Osteoblast (primary cell): ENCODE results near the gene GAREM2. TPM values are rescaled to one million over a fixed set of nuclear protein-coding genes. Genes with fewer than 3 reads are reported as not detected.

Experiments
- DNase-seq: peaks from one replicate; pipeline ENCODE4 v3.0.0; 2011; ENCODE audit warnings: low spot score, mixed read lengths; ENCODE audit not compliant: insufficient read length; ENCODE audit errors: missing footprints
- H2AFZ ChIP-seq: 2 replicates; pipeline ENCODE4 v1.6.0; 2011; ENCODE audit warnings: mild to moderate bottlenecking, low read length
- H3K27ac ChIP-seq: 2 replicates; pipeline ENCODE4 v1.5.1; 2011; ENCODE audit warnings: mild to moderate bottlenecking, low read depth, low read length, moderate library complexity
- H3K27me3 ChIP-seq: 2 replicates; pipeline ENCODE4 v1.6.0; 2012; ENCODE audit warnings: mild to moderate bottlenecking, control low read depth, inconsistent platforms, low read length, moderate library complexity; ENCODE audit not compliant: insufficient read depth
- H3K36me3 ChIP-seq: 2 replicates; pipeline ENCODE4 v1.5.1; 2011; ENCODE audit warnings: mild to moderate bottlenecking, low read length, control low read depth, moderate library complexity; ENCODE audit not compliant: insufficient read depth
- H3K4me1 ChIP-seq: 2 replicates; pipeline ENCODE4 v1.5.1; 2011; ENCODE audit warnings: mild to moderate bottlenecking, low read length, control low read depth, moderate library complexity; ENCODE audit not compliant: insufficient read depth
- H3K4me2 ChIP-seq: 2 replicates; pipeline ENCODE4 v1.6.0; 2011; ENCODE audit warnings: mild to moderate bottlenecking, low read length; ENCODE audit not compliant: insufficient read depth
- H3K4me3 ChIP-seq: fragments of 200-600 bp; sonication (generic); 3 replicates; pipeline ENCODE4 v1.5.1; 2012; ENCODE audit warnings: mild to moderate bottlenecking, low read length, inconsistent platforms; ENCODE audit not compliant: insufficient read depth
- H3K79me2 ChIP-seq: 2 replicates; pipeline ENCODE4 v1.6.0; 2012; ENCODE audit warnings: mild to moderate bottlenecking, low read length, control low read depth, inconsistent platforms; ENCODE audit not compliant: insufficient read depth
- H3K9me3 ChIP-seq: 2 replicates; pipeline ENCODE4 v1.5.1; 2011; ENCODE audit warnings: low read depth, low read length, control low read depth
- H4K20me1 ChIP-seq: 2 replicates; pipeline ENCODE4 v1.6.0; 2012; ENCODE audit warnings: mild to moderate bottlenecking, low read length, control low read depth; ENCODE audit not compliant: insufficient read depth
- total RNA-seq: library from RNA; depleted of rRNA; stranded (reverse); fragments of >200 nt; gene quantifications from 2 replicates; pipeline ENCODE4 v1.2.3, GENCODE V29; 2012
- TF ChIP-seq, protein P1 (sequence below): IDR thresholded peaks from 2 replicates; pipeline ENCODE4 v1.5.1; 2011; ENCODE audit warnings: mild to moderate bottlenecking, low read depth, low read length, moderate library complexity; ENCODE audit errors: extremely low read depth

GAREM2 gene
- total RNA-seq, 1 donor: 1.4 TPM

GRCh38 chr2:26176279-26176615 is 3.4 kb downstream of the GAREM2 start:
- no peaks in the 10 kb centered on the region for H3K79me2 ChIP-seq
- H3K4me1 ChIP-seq: peaks cover 8% of the 10 kb centered on the region
- no peak overlapping the region for H2AFZ ChIP-seq
- peak; percentile 86 for DNase-seq
- H3K9me3 ChIP-seq: no peaks in the 10 kb centered on the region
- H3K27me3 ChIP-seq: peaks cover 28% of the 10 kb centered on the region
- no peaks in the 10 kb centered on the region for H3K36me3 ChIP-seq
- no peak overlapping the region for H3K4me3 ChIP-seq
- H3K4me2 ChIP-seq: no peak overlapping the region
- TF ChIP-seq, protein P1, sequence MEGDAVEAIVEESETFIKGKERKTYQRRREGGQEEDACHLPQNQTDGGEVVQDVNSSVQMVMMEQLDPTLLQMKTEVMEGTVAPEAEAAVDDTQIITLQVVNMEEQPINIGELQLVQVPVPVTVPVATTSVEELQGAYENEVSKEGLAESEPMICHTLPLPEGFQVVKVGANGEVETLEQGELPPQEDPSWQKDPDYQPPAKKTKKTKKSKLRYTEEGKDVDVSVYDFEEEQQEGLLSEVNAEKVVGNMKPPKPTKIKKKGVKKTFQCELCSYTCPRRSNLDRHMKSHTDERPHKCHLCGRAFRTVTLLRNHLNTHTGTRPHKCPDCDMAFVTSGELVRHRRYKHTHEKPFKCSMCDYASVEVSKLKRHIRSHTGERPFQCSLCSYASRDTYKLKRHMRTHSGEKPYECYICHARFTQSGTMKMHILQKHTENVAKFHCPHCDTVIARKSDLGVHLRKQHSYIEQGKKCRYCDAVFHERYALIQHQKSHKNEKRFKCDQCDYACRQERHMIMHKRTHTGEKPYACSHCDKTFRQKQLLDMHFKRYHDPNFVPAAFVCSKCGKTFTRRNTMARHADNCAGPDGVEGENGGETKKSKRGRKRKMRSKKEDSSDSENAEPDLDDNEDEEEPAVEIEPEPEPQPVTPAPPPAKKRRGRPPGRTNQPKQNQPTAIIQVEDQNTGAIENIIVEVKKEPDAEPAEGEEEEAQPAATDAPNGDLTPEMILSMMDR: no peak
- no peaks in the 10 kb centered on the region for H4K20me1 ChIP-seq
- H3K27ac ChIP-seq: no peak overlapping the region

DNA sequence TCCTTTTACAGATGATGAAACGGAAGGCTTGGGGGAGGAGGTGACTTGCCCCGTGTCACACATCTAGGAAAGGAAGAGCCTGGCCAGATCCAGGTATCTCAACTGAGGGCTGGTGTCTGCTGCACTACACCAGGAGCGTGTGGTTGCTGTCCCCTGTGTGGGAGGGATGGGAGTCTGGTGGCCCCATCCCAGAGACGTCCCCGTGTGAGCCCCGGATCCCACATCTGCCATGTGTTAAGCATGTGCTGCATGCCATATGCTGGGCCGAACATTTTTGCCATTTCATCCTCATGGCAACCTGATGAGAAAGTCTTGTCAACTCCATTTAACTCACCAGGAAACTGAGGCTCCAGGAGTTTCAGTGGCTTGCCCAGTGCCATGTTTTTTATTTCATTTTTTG is 4.2 kb downstream of the GAREM2 start:
- Histone ChIP-seq H4K20me1 (no peaks in the 10 kb centered on the region), H3K27me3 (peaks cover 20% of the 10 kb centered on the region), H2AFZ (no peak overlapping the region), H3K4me3 (no peak overlapping the region), H3K36me3 (no peaks in the 10 kb centered on the region), H3K9me3 (no peaks in the 10 kb centered on the region), H3K27ac (no peak overlapping the region), H3K79me2 (no peaks in the 10 kb centered on the region), H3K4me2 (no peak overlapping the region), H3K4me1 (peaks cover 8% of the 10 kb centered on the region)
- TF ChIP-seq, protein P1: no peak
- no peak for DNase-seq

- Histone ChIP-seq H3K27me3 (peaks cover 13% of the 10 kb centered on the region), H3K4me1 (peaks cover 8% of the 10 kb centered on the region), H3K4me3 (peak overlapping the region; percentile 70), H3K4me2 (peak overlapping the region; percentile 84), H3K27ac (no peak overlapping the region), H3K79me2 (no peaks in the 10 kb centered on the region), H3K9me3 (no peaks in the 10 kb centered on the region), H4K20me1 (no peaks in the 10 kb centered on the region), H2AFZ (no peak overlapping the region), H3K36me3 (no peaks in the 10 kb centered on the region)
- TF ChIP-seq, protein P1: no peak
- DNase-seq: no peak
These were observed 5.4 kb downstream of the GAREM2 start for GRCh38 chr2:26178246-26178645.

DNA sequence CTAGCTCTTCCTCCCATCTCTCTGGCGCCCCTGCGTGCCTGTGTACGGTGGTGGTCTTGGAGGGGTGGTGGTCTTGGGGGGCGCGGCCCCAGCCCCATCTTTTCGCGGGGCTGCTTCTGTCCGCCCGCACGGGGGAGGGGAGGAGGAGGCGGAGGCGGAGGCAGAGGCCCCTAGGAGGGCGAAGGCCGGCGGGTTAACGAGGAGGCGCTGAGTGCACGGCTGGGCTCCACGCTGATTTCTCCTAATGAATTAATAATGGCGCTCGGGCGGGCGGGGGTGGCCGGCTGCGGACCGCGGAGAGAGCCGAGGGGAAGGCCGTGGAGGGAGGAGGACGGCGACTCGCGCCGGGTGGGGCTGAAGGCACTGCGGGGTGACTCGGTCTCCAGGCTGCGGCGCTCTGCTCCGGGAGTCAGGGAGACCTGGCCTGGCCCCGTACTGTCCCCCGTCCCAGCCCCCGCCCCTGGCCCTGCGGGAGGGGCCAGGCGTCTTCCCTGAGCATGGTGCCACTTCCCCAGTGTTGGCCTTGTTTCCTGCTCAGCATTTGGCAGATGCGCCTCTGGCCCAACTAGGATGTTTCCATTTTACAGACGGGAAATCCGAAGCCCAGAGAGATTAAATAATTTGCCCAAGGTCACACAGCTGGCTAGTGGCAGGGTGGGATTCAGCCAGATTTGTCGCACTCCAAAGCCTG is 6.0 kb downstream of the GAREM2 start:
- peak overlapping the region; percentile 70 for H3K4me3 ChIP-seq
- H3K4me1 ChIP-seq: peaks cover 8% of the 10 kb centered on the region
- H3K79me2 ChIP-seq: no peaks in the 10 kb centered on the region
- no peaks in the 10 kb centered on the region for H3K36me3 ChIP-seq
- H3K4me2 ChIP-seq: peak overlapping the region; percentile 84
- peaks cover 8% of the 10 kb centered on the region for H3K27me3 ChIP-seq
- no peaks in the 10 kb centered on the region for H4K20me1 ChIP-seq
- H3K9me3 ChIP-seq: no peaks in the 10 kb centered on the region
- peak overlapping the region; percentile 86 for H2AFZ ChIP-seq
- peak; percentile 94 for DNase-seq
- no peak overlapping the region for H3K27ac ChIP-seq
- TF ChIP-seq, protein P1: no peak
